Psoas muscle (tissue), 8 donors: ENCODE data around the gene IRAK3. TPM values are rescaled to one million over a fixed set of nuclear protein-coding genes. Genes with fewer than 3 reads are reported as not detected.
A peak's percentile ranks its signal among the peaks of the same experiment; 100 is the strongest.
"Not testable (repeated sequence)": the region's sequence is repeated elsewhere in the genome, so short reads cannot be mapped to it uniquely, and the experiment has no call there.

ENCODE experiments used
- ATAC-seq, 4 donors: fragments of 200-7000 bp; cut with Tn5 transposase; one replicate each; pipeline ENCODE4 v1.9.1; 2020; ENCODE audit warnings: moderate library complexity in 3 of 4, mild to moderate bottlenecking in 2 of 4
- DNase-seq, 2 donors: peaks; one replicate each; pipeline ENCODE4 v3.0.0-alpha.2; 2020
- H3K27ac ChIP-seq: fragments of 200-600 bp; one replicate; pipeline ENCODE4 v1.8.0; 2022
- H3K27me3 ChIP-seq, 3 donors: fragments of 200-600 bp in 1 of 3; one replicate each; pipeline versions ENCODE4 v1.6.1 to v1.8.0; 2013 to 2022; ENCODE audit warnings: low read length in 2 of 3, mild to moderate bottlenecking in 2 of 3, moderate library complexity in 1 of 3; ENCODE audit not compliant: insufficient read depth in 3 of 3
- H3K36me3 ChIP-seq, 2 donors: fragments of 200-600 bp in 1 of 2; one replicate each; pipeline versions ENCODE4 v1.6.1 to v1.8.0; 2013 to 2022; ENCODE audit warnings: low read depth in 1 of 2, mild to moderate bottlenecking in 1 of 2, moderate library complexity in 1 of 2; ENCODE audit not compliant: insufficient read depth in 1 of 2
- H3K4me1 ChIP-seq: fragments of 200-600 bp; one replicate; pipeline ENCODE4 v1.8.0; 2022
- H3K4me3 ChIP-seq: fragments of 200-600 bp; one replicate; pipeline ENCODE4 v1.8.0; 2022; ENCODE audit warnings: mild to moderate bottlenecking
- H3K9me3 ChIP-seq: fragments of 200-600 bp; one replicate; pipeline ENCODE4 v1.8.0; 2022
- CTCF ChIP-seq: fragments of 200-600 bp; IDR thresholded peaks from one replicate; pipeline ENCODE4 v1.8.0; 2022; ENCODE audit warnings: antibody characterized with exemption
- WGBS, 3 donors: extraction: QIAGEN DNeasy Blood & Tissue Kit; methylation state at CpG; one replicate each; pipeline versions ENCODE4 v1.1.6 to v1.1.7; 2013; 5-methylcytosine and 5-hydroxymethylcytosine counted together
- intact Hi-C, 2 donors: fragments of 100-400 bp; cut with DNase I; formaldehyde crosslinking; loops; one replicate each; pipeline versions ENCODE4 v1.11.0 to v1.14.2; 2022
- polyA plus RNA-seq, 3 donors: library from polyadenylated mRNA; stranded (reverse); fragments of 200-250 nt; gene quantifications; one replicate each; pipeline ENCODE4 v1.2.3, GENCODE V29; 2013
- total RNA-seq, 4 donors: library from RNA; stranded (reverse); fragmentation: NEBNext Ultra II Directional in 2 of 4; extraction: Animal tissue kit (Norgen Biotek cat#: 25700) in 2 of 4; gene quantifications; one replicate each; pipeline versions ENCODE4 v1.2.1 to v1.2.4, GENCODE V29; 2021 to 2023
- donor health status: healthy with polysubstance abuse.
- donor health status: DM: no; HTN: no; CAD: no; lungs with moderate emphysema.
- donor health status: Bipolar disorder and iron deficiency.
- donor health status: healthy.
- donor health status: DM: yes; HTN: yes; CAD: no.
- donor health status: DM: no; HTN: no; CAD: no.
- donor health status: DM: no; HTN: no; CAD: no.
- donor health status: DM: yes; HTN: yes; CAD: no.

The IRAK3 gene
- total and polyA plus RNA-seq, 7 donors: 0.97 to 4.0 (median 2.2) TPM

- ATAC-seq (no peak), DNase-seq (no peak)
- H3K9me3 ChIP-seq: peaks cover 7% of the 10 kb centered on the region
- no peaks in the 10 kb centered on the region for H3K4me1 ChIP-seq
- 67 to 70% (median 69%) methylated on average over 4 of the region's 4 CpGs for WGBS, 3 donors
- H3K4me3 ChIP-seq: no peak overlapping the region
- no peaks in the 10 kb centered on the region for H3K27me3 ChIP-seq
- no peak overlapping the region for H3K27ac ChIP-seq
- no peaks in the 10 kb centered on the region for H3K36me3 ChIP-seq
- intact Hi-C loops: no loop called here
- no peak for TF ChIP-seq CTCF
Measured at GRCh38 chr12:66217342-66217917, 28.4 kb downstream of the IRAK3 start.

- Histone ChIP-seq H3K27ac (no peak overlapping the region), H3K27me3 (no peaks in the 10 kb centered on the region), H3K4me1 (no peaks in the 10 kb centered on the region), H3K4me3 (no peak overlapping the region), H3K36me3 (no peaks in the 10 kb centered on the region), H3K9me3 (no peaks in the 10 kb centered on the region)
- DNase-seq (no peak), ATAC-seq (no peak)
- intact Hi-C loops: no loop called here
- no peak for TF ChIP-seq CTCF
Measured at GRCh38 chr12:66228462-66228861, 39.4 kb downstream of the IRAK3 start.

- intact Hi-C loops: no loop called here
- DNase-seq (no peak), ATAC-seq (no peak)
- Histone ChIP-seq H3K4me1 (no peaks in the 10 kb centered on the region), H3K36me3 (no peaks in the 10 kb centered on the region), H3K4me3 (no peak overlapping the region), H3K27me3 (peaks cover 0 to 15% (median 0%) of the 10 kb centered on the region in 3 donors), H3K9me3 (no peaks in the 10 kb centered on the region), H3K27ac (no peak overlapping the region)
- WGBS, 3 donors: 12 to 16% (median 14%) methylated on average over 3 of the region's 3 CpGs
- TF ChIP-seq CTCF: no peak
Measured at GRCh38 chr12:66232263-66232662, 43.2 kb downstream of the IRAK3 start.

- H3K4me1 ChIP-seq, H3K9me3 ChIP-seq, H3K4me3 ChIP-seq, intact Hi-C loops, H3K27ac ChIP-seq, H3K36me3 ChIP-seq: not testable (repeated sequence)
- ATAC-seq: peak; percentile 57 to 75 (median 64)
- H3K27me3 ChIP-seq: peaks cover 0 to 21% (median 0%) of the 10 kb centered on the region in 3 donors
- peak; percentile 14 to 51 for DNase-seq
- 63 to 67% (median 65%) methylated on average over 13 of the region's 13 CpGs for WGBS, 3 donors
Measured at GRCh38 chr12:66234037-66234693, 45.2 kb downstream of the IRAK3 start.

GRCh38 chr12:66234773-66235625 lies 46.0 kb downstream of the IRAK3 start:
- ATAC-seq (peak; percentile 47 to 77 (median 55)), DNase-seq (peak; percentile 51 to 59)
- Histone ChIP-seq H3K27me3 (peaks cover 0 to 28% (median 0%) of the 10 kb centered on the region in 3 donors), H3K4me3 (peak overlapping the region; percentile 68)
- H3K4me1 ChIP-seq, H3K36me3 ChIP-seq, H3K9me3 ChIP-seq, intact Hi-C loops, H3K27ac ChIP-seq: not testable (repeated sequence)
- 2% methylated on average over 55 to 72 of the region's 72 CpGs for WGBS, 3 donors
